ENCODE data around the gene RIMBP2.

Gene RIMBP2

GRCh38 chr12:130626601-130627000 is 89.5 kb downstream of the RIMBP2 start:
- DNase-seq: no peak
- in situ Hi-C loops (cut with HindIII; ENCODE audit: low pct_ligation_motif_present, low pct_unique_long_range_greater_than_20kb, low sequenced_read_pairs): no loop called here

GRCh38 chr12:130625201-130625600 is 90.9 kb downstream of the RIMBP2 start:
- DNase-seq: no peak
- in situ Hi-C loops (cut with HindIII; ENCODE audit: low pct_ligation_motif_present, low pct_unique_long_range_greater_than_20kb, low sequenced_read_pairs): no loop called here

- DNase-seq: no peak
- in situ Hi-C loops (cut with HindIII; ENCODE audit: low pct_ligation_motif_present, low pct_unique_long_range_greater_than_20kb, low sequenced_read_pairs): no loop called here
These were observed 93.3 kb downstream of the RIMBP2 start for GRCh38 chr12:130622803-130623202.

GRCh38 chr12:130621696-130622298 is 94.3 kb downstream of the RIMBP2 start:
- DNase-seq: no peak
- in situ Hi-C loops (cut with HindIII; ENCODE audit: low pct_ligation_motif_present, low pct_unique_long_range_greater_than_20kb, low sequenced_read_pairs): no loop called here

- in situ Hi-C loops (cut with HindIII; ENCODE audit: low pct_ligation_motif_present, low pct_unique_long_range_greater_than_20kb, low sequenced_read_pairs): no loop called here
- DNase-seq: no peak
These were observed 95.3 kb downstream of the RIMBP2 start for GRCh38 chr12:130620756-130621155.

- in situ Hi-C loops (cut with HindIII; ENCODE audit: low pct_ligation_motif_present, low pct_unique_long_range_greater_than_20kb, low sequenced_read_pairs): no loop called here
These were observed 95.8 kb downstream of the RIMBP2 start for GRCh38 chr12:130620281-130620680.

GRCh38 chr12:130619385-130620001 is 96.6 kb downstream of the RIMBP2 start:
- in situ Hi-C loops (cut with HindIII; ENCODE audit: low pct_ligation_motif_present, low pct_unique_long_range_greater_than_20kb, low sequenced_read_pairs): no loop called here
- DNase-seq: no peak

More at GRCh38 chr12:130620281-130620680, 95.8 kb downstream of the RIMBP2 start:
- no peak for DNase-seq

GRCh38 chr12:130617219-130617618 is 98.9 kb downstream of the RIMBP2 start:
- in situ Hi-C loops (cut with HindIII; ENCODE audit: low pct_ligation_motif_present, low pct_unique_long_range_greater_than_20kb, low sequenced_read_pairs): no loop called here
- no peak for DNase-seq

GRCh38 chr12:130615861-130616345 is 100.2 kb downstream of the RIMBP2 start:
- no peak for DNase-seq
- in situ Hi-C loops (cut with HindIII; ENCODE audit: low pct_ligation_motif_present, low pct_unique_long_range_greater_than_20kb, low sequenced_read_pairs): no loop called here

GRCh38 chr12:130614530-130614905 is 101.6 kb downstream of the RIMBP2 start:
- in situ Hi-C loops (cut with HindIII; ENCODE audit: low pct_ligation_motif_present, low pct_unique_long_range_greater_than_20kb, low sequenced_read_pairs): no loop called here
- no peak for DNase-seq

- in situ Hi-C loops (cut with HindIII; ENCODE audit: low pct_ligation_motif_present, low pct_unique_long_range_greater_than_20kb, low sequenced_read_pairs): no loop called here
- no peak for DNase-seq
These were observed 102.1 kb downstream of the RIMBP2 start for GRCh38 chr12:130613831-130614529.

- DNase-seq: no peak
- in situ Hi-C loops (cut with HindIII; ENCODE audit: low pct_ligation_motif_present, low pct_unique_long_range_greater_than_20kb, low sequenced_read_pairs): no loop called here
These were observed 103.0 kb downstream of the RIMBP2 start for GRCh38 chr12:130613131-130613530.

- in situ Hi-C loops (cut with HindIII; ENCODE audit: low pct_ligation_motif_present, low pct_unique_long_range_greater_than_20kb, low sequenced_read_pairs): no loop called here
These were observed 104.8 kb downstream of the RIMBP2 start for GRCh38 chr12:130611026-130611905.

GRCh38 chr12:130609966-130610365 is 106.1 kb downstream of the RIMBP2 start:
- no peak for DNase-seq

More at GRCh38 chr12:130611026-130611905, 104.8 kb downstream of the RIMBP2 start:
- no peak for DNase-seq

GRCh38 chr12:130608831-130609230 is 107.3 kb downstream of the RIMBP2 start:
- no peak for DNase-seq
- in situ Hi-C loops (cut with HindIII; ENCODE audit: low pct_ligation_motif_present, low pct_unique_long_range_greater_than_20kb, low sequenced_read_pairs): no loop called here

More at GRCh38 chr12:130609966-130610365, 106.1 kb downstream of the RIMBP2 start:
- in situ Hi-C loops (cut with HindIII; ENCODE audit: low pct_ligation_motif_present, low pct_unique_long_range_greater_than_20kb, low sequenced_read_pairs): no loop called here

- in situ Hi-C loops (cut with HindIII; ENCODE audit: low pct_ligation_motif_present, low pct_unique_long_range_greater_than_20kb, low sequenced_read_pairs): no loop called here
- no peak for DNase-seq
These were observed 108.0 kb downstream of the RIMBP2 start for GRCh38 chr12:130608132-130608531.

GRCh38 chr12:130606231-130606630 is 109.9 kb downstream of the RIMBP2 start:
- DNase-seq: no peak

GRCh38 chr12:130603396-130603965 is 112.6 kb downstream of the RIMBP2 start:
- in situ Hi-C loops (cut with HindIII; ENCODE audit: low pct_ligation_motif_present, low pct_unique_long_range_greater_than_20kb, low sequenced_read_pairs): no loop called here
- DNase-seq: no peak

More at GRCh38 chr12:130606231-130606630, 109.9 kb downstream of the RIMBP2 start:
- in situ Hi-C loops (cut with HindIII; ENCODE audit: low pct_ligation_motif_present, low pct_unique_long_range_greater_than_20kb, low sequenced_read_pairs): no loop called here
